ENCODE data around the gene PRDM5.

PRDM5 gene

DNA sequence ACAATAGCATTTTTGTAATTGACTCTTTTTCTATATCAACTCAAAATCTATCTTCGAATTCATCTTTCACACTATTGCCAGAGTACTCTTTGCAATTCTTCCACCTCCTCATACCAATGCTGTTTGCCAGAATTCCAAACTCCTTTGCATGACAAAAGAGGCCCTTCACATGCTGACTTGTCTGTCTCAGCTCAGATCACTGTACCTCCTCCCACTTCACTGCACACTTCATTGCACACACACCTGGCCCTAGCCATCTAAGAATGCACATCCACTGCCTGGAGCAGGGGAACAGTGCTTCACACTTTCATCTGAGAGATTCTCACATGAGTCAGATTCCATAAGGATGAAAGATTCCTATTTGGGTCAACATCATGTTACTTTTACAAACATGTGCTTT is 56.5 kb downstream of the PRDM5 start:
- Histone ChIP-seq H3K4me2 (ENCODE audit: low read length) (no peak overlapping the region), H3K27ac (no peak overlapping the region), H2AFZ (no peak overlapping the region), H3K27me3 (ENCODE audit: control insufficient read depth, insufficient read depth, low read length) (no peaks in the 10 kb centered on the region), H3K4me3 (ENCODE audit: low read depth, low read length) (no peak overlapping the region), H3K79me2 (no peaks in the 10 kb centered on the region), H3K9ac (no peak overlapping the region), H3K4me1 (peaks cover 6% of the 10 kb centered on the region), H3K36me3 (ENCODE audit: control insufficient read depth, insufficient read depth, low read length) (no peaks in the 10 kb centered on the region), H3K9me3 (ENCODE audit: control insufficient read depth, low read length) (no peaks in the 10 kb centered on the region)
- TF ChIP-seq, protein P1, sequence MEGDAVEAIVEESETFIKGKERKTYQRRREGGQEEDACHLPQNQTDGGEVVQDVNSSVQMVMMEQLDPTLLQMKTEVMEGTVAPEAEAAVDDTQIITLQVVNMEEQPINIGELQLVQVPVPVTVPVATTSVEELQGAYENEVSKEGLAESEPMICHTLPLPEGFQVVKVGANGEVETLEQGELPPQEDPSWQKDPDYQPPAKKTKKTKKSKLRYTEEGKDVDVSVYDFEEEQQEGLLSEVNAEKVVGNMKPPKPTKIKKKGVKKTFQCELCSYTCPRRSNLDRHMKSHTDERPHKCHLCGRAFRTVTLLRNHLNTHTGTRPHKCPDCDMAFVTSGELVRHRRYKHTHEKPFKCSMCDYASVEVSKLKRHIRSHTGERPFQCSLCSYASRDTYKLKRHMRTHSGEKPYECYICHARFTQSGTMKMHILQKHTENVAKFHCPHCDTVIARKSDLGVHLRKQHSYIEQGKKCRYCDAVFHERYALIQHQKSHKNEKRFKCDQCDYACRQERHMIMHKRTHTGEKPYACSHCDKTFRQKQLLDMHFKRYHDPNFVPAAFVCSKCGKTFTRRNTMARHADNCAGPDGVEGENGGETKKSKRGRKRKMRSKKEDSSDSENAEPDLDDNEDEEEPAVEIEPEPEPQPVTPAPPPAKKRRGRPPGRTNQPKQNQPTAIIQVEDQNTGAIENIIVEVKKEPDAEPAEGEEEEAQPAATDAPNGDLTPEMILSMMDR (IDR thresholded peaks at IDR 0.05): no peak

DNA sequence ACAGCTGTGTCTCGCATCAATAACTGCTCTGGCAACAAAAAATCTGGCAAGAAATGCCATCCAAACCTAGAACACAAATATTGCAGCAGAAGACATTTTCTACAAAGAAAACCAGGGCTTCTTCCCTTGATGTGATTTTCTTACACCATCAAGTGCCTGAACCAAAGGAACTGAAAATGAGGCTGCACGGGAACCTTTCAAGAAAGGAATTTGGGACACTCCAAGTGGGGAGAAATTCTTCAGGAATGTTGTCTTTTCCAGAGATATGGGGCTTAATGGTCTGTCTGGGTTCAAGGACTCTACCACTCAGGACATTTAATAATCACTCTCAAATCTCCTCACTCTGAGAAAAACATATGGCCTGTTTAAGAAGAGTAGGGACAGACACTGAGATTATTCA is 57.6 kb downstream of the PRDM5 start:
- H3K79me2 ChIP-seq: no peaks in the 10 kb centered on the region
- H3K36me3 ChIP-seq (ENCODE audit: control insufficient read depth, insufficient read depth, low read length): no peaks in the 10 kb centered on the region
- no peaks in the 10 kb centered on the region for H3K9me3 ChIP-seq (ENCODE audit: control insufficient read depth, low read length)
- H3K4me3 ChIP-seq (ENCODE audit: low read depth, low read length): no peak overlapping the region
- H3K9ac ChIP-seq: no peak overlapping the region
- peaks cover 6% of the 10 kb centered on the region for H3K4me1 ChIP-seq
- no peaks in the 10 kb centered on the region for H3K27me3 ChIP-seq (ENCODE audit: control insufficient read depth, insufficient read depth, low read length)
- no peak overlapping the region for H3K27ac ChIP-seq
- TF ChIP-seq, protein P1 (IDR thresholded peaks at IDR 0.05): no peak
- H3K4me2 ChIP-seq (ENCODE audit: low read length): no peak overlapping the region
- no peak overlapping the region for H2AFZ ChIP-seq

- H3K4me1 ChIP-seq: peaks cover 4% of the 10 kb centered on the region
- no peak overlapping the region for H3K4me3 ChIP-seq (ENCODE audit: low read depth, low read length)
- TF ChIP-seq, protein P1 (IDR thresholded peaks at IDR 0.05): no peak
- no peaks in the 10 kb centered on the region for H3K9me3 ChIP-seq (ENCODE audit: control insufficient read depth, low read length)
- no peak overlapping the region for H3K27ac ChIP-seq
- no peak overlapping the region for H3K4me2 ChIP-seq (ENCODE audit: low read length)
- no peaks in the 10 kb centered on the region for H3K36me3 ChIP-seq (ENCODE audit: control insufficient read depth, insufficient read depth, low read length)
- H2AFZ ChIP-seq: no peak overlapping the region
- no peaks in the 10 kb centered on the region for H3K27me3 ChIP-seq (ENCODE audit: control insufficient read depth, insufficient read depth, low read length)
- H3K9ac ChIP-seq: no peak overlapping the region
- H3K79me2 ChIP-seq: no peaks in the 10 kb centered on the region
Measured at GRCh38 chr4:120862432-120862831, 60.1 kb downstream of the PRDM5 start.

GRCh38 chr4:120861852-120862251 is 60.7 kb downstream of the PRDM5 start:
- Histone ChIP-seq H3K79me2 (no peaks in the 10 kb centered on the region), H3K9me3 (ENCODE audit: control insufficient read depth, low read length) (no peaks in the 10 kb centered on the region), H3K9ac (no peak overlapping the region), H3K4me2 (ENCODE audit: low read length) (no peak overlapping the region), H2AFZ (no peak overlapping the region), H3K4me1 (peaks cover 4% of the 10 kb centered on the region), H3K27me3 (ENCODE audit: control insufficient read depth, insufficient read depth, low read length) (no peaks in the 10 kb centered on the region), H3K36me3 (ENCODE audit: control insufficient read depth, insufficient read depth, low read length) (no peaks in the 10 kb centered on the region), H3K4me3 (ENCODE audit: low read depth, low read length) (no peak overlapping the region), H3K27ac (no peak overlapping the region)
- TF ChIP-seq, protein P1 (IDR thresholded peaks at IDR 0.05): no peak

DNA sequence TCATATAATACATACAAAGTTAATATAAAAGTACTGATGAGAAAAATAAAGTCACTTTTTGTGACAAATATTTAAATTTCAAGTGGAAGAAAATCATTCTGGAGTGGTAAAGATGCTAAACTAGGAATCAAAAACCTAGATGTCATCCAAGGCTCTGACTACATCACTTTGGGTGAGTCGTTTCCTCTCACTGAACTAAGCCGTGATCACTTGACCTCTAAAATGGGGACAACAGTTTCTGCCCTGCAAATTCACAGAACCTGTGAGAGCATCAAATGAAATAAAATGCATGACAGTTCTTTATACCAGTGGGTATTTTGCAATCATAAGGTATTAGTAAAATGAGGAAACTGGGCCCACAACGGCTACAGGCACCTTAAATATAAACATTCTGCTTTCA is 63.8 kb downstream of the PRDM5 start:
- H3K27ac ChIP-seq: no peak overlapping the region
- H3K4me2 ChIP-seq (ENCODE audit: low read length): no peak overlapping the region
- no peak overlapping the region for H2AFZ ChIP-seq
- H3K36me3 ChIP-seq (ENCODE audit: control insufficient read depth, insufficient read depth, low read length): no peaks in the 10 kb centered on the region
- no peak overlapping the region for H3K4me3 ChIP-seq (ENCODE audit: low read depth, low read length)
- no peaks in the 10 kb centered on the region for H3K4me1 ChIP-seq
- TF ChIP-seq, protein P1 (IDR thresholded peaks at IDR 0.05): no peak
- H3K27me3 ChIP-seq (ENCODE audit: control insufficient read depth, insufficient read depth, low read length): no peaks in the 10 kb centered on the region
- no peaks in the 10 kb centered on the region for H3K79me2 ChIP-seq
- no peaks in the 10 kb centered on the region for H3K9me3 ChIP-seq (ENCODE audit: control insufficient read depth, low read length)
- H3K9ac ChIP-seq: no peak overlapping the region
